GM12801 (cell line): ENCODE results near the gene ATP2B2.

Experiments used
- CTCF ChIP-seq: IDR thresholded peaks from one replicate; pipeline ENCODE4 v1.5.1; 2011; ENCODE audit warnings: control low read depth; ENCODE audit not compliant: insufficient read length; ENCODE audit errors: extremely low read depth

ATP2B2 gene

GRCh38 chr3:10312391-10312790, 193.0 kb downstream of the ATP2B2 start:
- TF ChIP-seq CTCF: no peak

- TF ChIP-seq CTCF: no peak
These were observed 193.7 kb downstream of the ATP2B2 start for GRCh38 chr3:10311710-10312109.

GRCh38 chr3:10310578-10310977, 194.8 kb downstream of the ATP2B2 start:
- TF ChIP-seq CTCF: no peak

- no peak for TF ChIP-seq CTCF
These were observed 195.7 kb downstream of the ATP2B2 start for GRCh38 chr3:10309736-10310135.

GRCh38 chr3:10308678-10309077, 196.7 kb downstream of the ATP2B2 start:
- TF ChIP-seq CTCF: no peak

GRCh38 chr3:10306156-10306555, 199.2 kb downstream of the ATP2B2 start:
- no peak for TF ChIP-seq CTCF

- TF ChIP-seq CTCF: no peak
These were observed 200.0 kb downstream of the ATP2B2 start for GRCh38 chr3:10305331-10305902.
